GM12878 (cell line): Measurements from ENCODE around the gene JDP2. TPM values are rescaled to one million over a fixed set of nuclear protein-coding genes. Genes with fewer than 3 reads are reported as not detected.
"Not testable (repeated sequence)": the region's sequence is repeated elsewhere in the genome, so short reads cannot be mapped to it uniquely, and the experiment has no call there.

Experiments used
- ATAC-seq: fragments of 200-7000 bp; cut with Tn5 transposase; 3 replicates; pipeline ENCODE4 v1.9.1; 2020; ENCODE audit warnings: mild to moderate bottlenecking, moderate library complexity
- BruUV-seq: library from RNA; stranded (reverse); fragments of 400-500 nt; replicated peaks from 2 replicates; lab custom pipeline; 2021; lab: Mats Ljungman, UMichigan
- CTCF ChIA-PET: fragments of 300-600 bp; sonication (Branson Sonifier 250); formaldehyde crosslinking; extraction: SDS; loops from one replicate; lab custom pipeline; 2021; ENCODE audit warnings: inconsistent platforms; lab: Yijun Ruan, JAX
- POLR2A ChIA-PET: fragments of 350-600 bp; formaldehyde crosslinking; extraction: SDS; loops from one replicate; lab custom pipeline; 2021; ENCODE audit warnings: inconsistent platforms; lab: Charles Lee
- RAD21 ChIA-PET: fragments of 300-600 bp; sonication (Branson Sonifier 250); formaldehyde crosslinking; loops from one replicate; lab custom pipeline; 2023; ENCODE audit warnings: antibody characterized with exemption; ENCODE audit not compliant: unreplicated experiment; lab: Charles Lee
- SMC1A ChIA-PET: fragments of 300-600 bp; sonication (Branson Sonifier 250); formaldehyde crosslinking; loops from one replicate; lab custom pipeline; 2023; ENCODE audit not compliant: unreplicated experiment, uncharacterized antibody; lab: Charles Lee
- DNase-seq: peaks from one replicate; pipeline ENCODE4 v3.0.0-alpha.2; 2011; ENCODE audit warnings: low read depth, low spot score
- FAIRE-seq: peaks from 3 replicates; lab custom pipeline; 2011; peaks lifted over from hg19 to GRCh38; lab: Jason Lieb, UNC
- H2AFZ ChIP-seq: 2 replicates; pipeline ENCODE4 v1.6.0; 2011; ENCODE audit warnings: low read depth, low read length, control low read depth; ENCODE audit not compliant: control insufficient read depth
- H3K27ac ChIP-seq: 2 replicates; pipeline ENCODE4 v1.5.1; 2011; ENCODE audit warnings: control low read depth; ENCODE audit not compliant: control insufficient read depth, insufficient read depth
- H3K27me3 ChIP-seq, 2 experiments: replicated peaks in 1 of 2; 2 replicates each; pipeline versions ENCODE4 v1.6.0 to v1.6.1; 2011; ENCODE audit warnings: low read length in 1 of 2; ENCODE audit not compliant: control insufficient read depth in 2 of 2, insufficient read depth in 2 of 2
- H3K36me3 ChIP-seq, 2 experiments: 2 replicates each; pipeline ENCODE4 v1.5.1; 2011; ENCODE audit warnings: low read length in 1 of 2; ENCODE audit not compliant: control insufficient read depth in 2 of 2, insufficient read depth in 2 of 2
- H3K4me1 ChIP-seq: 2 replicates; pipeline ENCODE4 v1.6.1; 2011; ENCODE audit warnings: mild to moderate bottlenecking, low read length, moderate library complexity, mixed read lengths; ENCODE audit not compliant: control insufficient read depth, insufficient read depth
- H3K4me2 ChIP-seq: 2 replicates; pipeline ENCODE4 v1.6.0; 2011; ENCODE audit warnings: control low read depth; ENCODE audit not compliant: control insufficient read depth, insufficient read depth
- H3K4me3 ChIP-seq: fragments of 200-600 bp; sonication (generic); 2 replicates; pipeline ENCODE4 v1.5.1; 2016
- H3K79me2 ChIP-seq: 2 replicates; pipeline ENCODE4 v1.6.0; 2011; ENCODE audit warnings: low read length; ENCODE audit not compliant: control insufficient read depth, insufficient read depth
- H3K9ac ChIP-seq: 2 replicates; pipeline ENCODE4 v1.8.0; 2011; ENCODE audit warnings: low read length, control low read depth, mixed read lengths; ENCODE audit not compliant: control insufficient read depth, insufficient read depth
- H3K9me3 ChIP-seq: replicated peaks from 3 replicates; pipeline ENCODE4 v1.5.1; 2011; ENCODE audit warnings: mild to moderate bottlenecking, low read length; ENCODE audit not compliant: control insufficient read depth, insufficient read depth
- H4K20me1 ChIP-seq: 2 replicates; pipeline ENCODE4 v1.6.0; 2011; ENCODE audit not compliant: control insufficient read depth, insufficient read depth
- ATF2 ChIP-seq: IDR thresholded peaks from 2 replicates; pipeline ENCODE4 v1.6.1; 2012; ENCODE audit warnings: low read length, inconsistent platforms
- CHD1 ChIP-seq: IDR thresholded peaks from 2 replicates; pipeline ENCODE4 v1.6.1; 2012; ENCODE audit warnings: low read depth, low read length, improper control_type of control experiment
- FOXK2 ChIP-seq: fragments of 450-650 bp; IDR thresholded peaks from 2 replicates; pipeline ENCODE4 v1.6.1; 2017; ENCODE audit warnings: mild to moderate bottlenecking, moderate library complexity
- HCFC1 ChIP-seq: fragments of 150-350 bp; IDR thresholded peaks from 2 replicates; pipeline ENCODE4 v1.6.1; 2014; ENCODE audit warnings: low read length
- MYC ChIP-seq: IDR thresholded peaks from 2 replicates; pipeline ENCODE4 v1.6.1; 2011; ENCODE audit warnings: mild to moderate bottlenecking, low read length, moderate library complexity, inconsistent platforms; ENCODE audit not compliant: insufficient read depth, insufficient replicate concordance, insufficient read length, severe bottlenecking
- NFXL1 ChIP-seq: fragments of 450-650 bp; IDR thresholded peaks from 2 replicates; pipeline ENCODE4 v1.6.1; 2017; ENCODE audit warnings: antibody characterized with exemption, mild to moderate bottlenecking, borderline replicate concordance
- SREBF2 ChIP-seq: IDR thresholded peaks from 2 replicates; pipeline ENCODE4 v1.6.1; 2012; ENCODE audit warnings: mild to moderate bottlenecking, low read length
- SRF ChIP-seq, 2 experiments: IDR thresholded peaks; 2 replicates each; pipeline ENCODE4 v1.6.1; 2011; ENCODE audit warnings: low read depth in 2 of 2, low read length in 2 of 2, mild to moderate bottlenecking in 1 of 2, moderate library complexity in 1 of 2
- TBL1XR1 ChIP-seq: IDR thresholded peaks from 2 replicates; pipeline ENCODE4 v1.6.1; 2012; ENCODE audit warnings: low read depth, low read length, improper control_type of control experiment
- WGBS: methylation state at CpG from one replicate; pipeline ENCODE4 v1.1.6; 2016; ENCODE audit warnings: low lambda C conversion rate; ENCODE audit not compliant: insufficient replicate concordance, insufficient coverage; ENCODE audit errors: missing lambda C conversion rate; 5-methylcytosine and 5-hydroxymethylcytosine counted together
- in situ Hi-C: fragments of 300-500 bp; cut with MboI; formaldehyde crosslinking; loops from 9 replicates; pipeline ENCODE4 v1.14.3; 2018; ENCODE audit warnings: mixed read lengths
- intact Hi-C: fragments of 100-400 bp; cut with micrococcal nuclease; formaldehyde crosslinking; loops from one replicate; pipeline ENCODE4 v1.14.2; 2022; ENCODE audit not compliant: unreplicated experiment
- polyA plus RNA-seq, 11 experiments: library from polyadenylated mRNA; depleted of rRNA in 4 of 11; unstranded in 6 of 11; stranded (reverse) in 5 of 11; fragments of >200 nt; fragmentation: Nextera tagmentation in 4 of 11; fragmentation: Illumina TruSeq in 1 of 11; extraction: Ambion mirVana in 4 of 11; extraction: Trizol in 1 of 11; gene quantifications; 1 replicate in 1 of 11; 2 replicates in 10 of 11; pipeline versions ENCODE4 v1.2.1 to v1.2.3, GENCODE V29; 2011 to 2016; ENCODE audit warnings: inconsistent platforms in 2 of 11, missing spikeins in 2 of 11, low read depth in 1 of 11
- total RNA-seq, 4 experiments: library from RNA; depleted of rRNA in 3 of 4; stranded (reverse); fragments of >200 nt in 3 of 4; fragmentation: Illumina TruSeq in 1 of 4; extraction: Trizol in 1 of 4; gene quantifications; 2 replicates each; pipeline versions ENCODE4 v1.2.1 to v1.2.3, GENCODE V29; 2013 to 2021

The JDP2 gene
- total and polyA plus RNA-seq, 10 of the 15 experiments (the other 5 are each of a cell fraction or from before 2014, with no cell fraction given) = 0.71 to 21.3 (median 11.2) TPM

- no peak for TF ChIP-seq FOXK2
- TF ChIP-seq SREBF2 = no peak
- no peak for TF ChIP-seq CHD1
- TF ChIP-seq NFXL1 = no peak
- TF ChIP-seq ATF2 = no peak
- TF ChIP-seq HCFC1 = no peak
- no peak for TF ChIP-seq TBL1XR1
- TF ChIP-seq SRF (IDR thresholded peaks at IDR 0.05; ENCODE audit: low read depth in 2 of 2, low read length in 2 of 2) = no peak
- no peak for TF ChIP-seq MYC
- TF ChIP-seq, all 136 proteins: peak for 0
- ATAC-seq = no peak
- DNase-seq = no peak
- H3K4me3 ChIP-seq = no peak overlapping the region
- no peak overlapping the region for H3K4me2 ChIP-seq
- H3K36me3 ChIP-seq = peaks cover 5 to 30% of the 10 kb centered on the region in 2 experiments; a peak in 3 of 4 replicates
- BruUV-seq = no TSS peak
- RAD21 ChIA-PET = interaction anchor here (1.6 kb wide), 1 partner anchor 17 kb away, joined by 9 read pairs; no protein-coding TSS in a partner anchor
- no peaks in the 10 kb centered on the region for H3K27me3 ChIP-seq
- 97% methylated on average over 5 of the region's 5 CpGs for whole genome bisulfite sequencing
- intact Hi-C loops (no loop called here), in situ Hi-C loops (no loop called here)
- no peak overlapping the region for H3K9ac ChIP-seq
- CTCF ChIA-PET = interaction anchor here (1.5 kb wide), 1 partner anchor 55 kb away, joined by 3 read pairs; no protein-coding TSS in a partner anchor
- H4K20me1 ChIP-seq = no peaks in the 10 kb centered on the region
- peaks cover 26% of the 10 kb centered on the region for H3K4me1 ChIP-seq
- no peak overlapping the region for H2AFZ ChIP-seq
- H3K9me3 ChIP-seq = no peaks in the 10 kb centered on the region
- H3K27ac ChIP-seq = peak overlapping the region; percentile 47
- no peak for FAIRE-seq
- H3K79me2 ChIP-seq = no peaks in the 10 kb centered on the region
- SMC1A ChIA-PET = interaction anchor here (0.6 to 1.8 kb wide), 6 partner anchors 17 to 45 kb away, joined by 3 to 5 read pairs (median 3); no protein-coding TSS in a partner anchor
- POLR2A ChIA-PET = no interaction called here
Observed at GRCh38 chr14:75471059-75471458, 43.2 kb downstream of the JDP2 start.

- WGBS = 74% methylated on average over 6 of the region's 6 CpGs
- peaks cover 33% of the 10 kb centered on the region for H3K4me1 ChIP-seq
- H3K27me3 ChIP-seq, H4K20me1 ChIP-seq, intact Hi-C loops, POLR2A ChIA-PET, H3K9ac ChIP-seq, H3K27ac ChIP-seq, RAD21 ChIA-PET, in situ Hi-C loops, FAIRE-seq, H3K4me2 ChIP-seq, H2AFZ ChIP-seq, H3K79me2 ChIP-seq, DNase-seq, H3K9me3 ChIP-seq, BruUV-seq, H3K4me3 ChIP-seq, ATAC-seq: not testable (repeated sequence)
- SMC1A ChIA-PET = interaction anchor here (1.2 kb wide), 1 partner anchor 15 kb away, joined by 5 read pairs; no protein-coding TSS in a partner anchor
- H3K36me3 ChIP-seq = peaks cover 5 to 24% of the 10 kb centered on the region in 2 experiments; a peak in 3 of 4 replicates
- CTCF ChIA-PET = interaction anchor here (1.2 kb wide), 1 partner anchor 87 kb away, joined by 3 read pairs; no protein-coding TSS in a partner anchor
Observed at GRCh38 chr14:75474127-75474526, 46.3 kb downstream of the JDP2 start.
